Stimulated activated CD8-positive, alpha-beta memory T cell treated with anti-CD3 and anti-CD28 coated beads, Interleukin-12 subunit alpha, Interleukin-12 subunit beta, amount 100 ng/mL, for 1 hour (primary cell): ENCODE data around the gene FHIT.

Source experiments
- DNase-seq: peaks from one replicate; pipeline ENCODE4 v3.0.0-alpha.2; 2020; ENCODE audit warnings: low read depth

FHIT gene

DNA sequence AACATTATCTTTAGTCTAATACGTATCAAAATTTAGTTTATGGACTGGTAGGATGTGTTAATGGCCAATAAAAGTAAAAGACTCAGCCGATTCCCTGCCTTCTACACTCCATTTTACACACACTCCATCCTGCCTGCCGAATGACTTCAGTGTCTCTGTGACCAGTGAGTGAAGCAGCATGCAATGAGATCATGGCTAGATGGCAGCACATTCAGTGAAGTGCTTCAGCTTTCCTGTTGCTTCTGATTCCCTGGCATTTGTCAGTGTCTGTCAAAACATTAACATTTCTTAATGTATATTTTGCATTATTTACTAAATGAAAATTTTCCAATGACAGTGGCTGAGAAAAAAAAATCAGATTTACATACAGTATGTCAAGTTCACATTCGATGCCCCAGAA, 412.0 kb downstream of the FHIT start:
- no peak for DNase-seq

DNA sequence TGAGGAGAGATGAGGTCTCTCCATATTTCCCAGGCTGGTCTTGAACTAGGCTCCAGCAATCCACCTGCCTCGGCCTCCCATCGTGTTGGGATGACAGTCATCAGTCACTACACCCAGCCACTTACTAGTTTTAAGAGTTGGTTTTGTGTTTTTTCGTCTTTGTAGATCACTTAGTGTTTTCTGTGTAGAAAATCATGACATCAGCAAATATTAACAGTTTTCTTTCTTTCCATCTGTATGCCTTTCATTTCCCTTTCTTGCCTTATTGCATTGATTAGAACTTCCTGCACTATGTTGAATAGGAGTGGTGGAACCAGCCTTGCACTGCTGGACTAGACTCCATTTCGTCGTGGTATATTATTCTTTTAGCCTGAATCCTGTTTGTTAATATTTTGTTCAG, 415.5 kb downstream of the FHIT start:
- no peak for DNase-seq

DNA sequence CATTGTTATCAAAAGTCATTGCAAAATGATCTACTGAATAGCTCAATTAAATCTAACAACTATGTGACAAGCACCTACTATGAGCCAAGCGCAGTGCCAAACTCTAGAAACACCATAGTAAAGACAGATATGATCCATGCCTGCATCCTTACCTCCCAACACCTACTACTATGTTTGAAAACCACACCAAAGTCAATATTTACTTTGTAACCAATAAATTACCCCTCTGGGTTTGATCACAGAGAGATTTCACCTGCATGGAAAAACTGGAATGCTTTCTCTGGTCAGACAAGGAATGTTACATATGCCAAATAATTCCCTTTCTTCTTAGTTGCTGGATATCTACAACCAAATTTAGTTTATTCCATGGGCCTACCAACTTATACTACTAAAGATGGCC, 422.2 kb downstream of the FHIT start:
- no peak for DNase-seq

DNA sequence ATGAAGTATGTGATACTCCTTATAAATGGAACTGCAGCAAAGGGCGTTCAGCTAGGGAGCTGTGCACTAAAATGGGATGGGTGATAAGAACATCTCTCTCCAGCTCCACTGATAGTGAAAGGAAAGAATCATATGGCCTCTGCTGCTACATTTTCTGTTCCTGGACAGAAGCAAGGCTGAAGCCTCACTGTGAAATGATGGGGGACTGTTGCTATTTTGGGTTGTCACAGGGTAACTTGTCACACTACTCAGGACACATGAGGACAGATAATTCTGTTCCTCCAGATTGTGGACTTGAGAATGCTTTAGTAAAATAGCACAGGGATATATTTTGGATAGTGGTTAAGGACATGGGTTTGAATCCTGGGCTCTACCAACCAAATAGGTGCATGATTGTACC, 423.6 kb downstream of the FHIT start:
- DNase-seq, result no peak

DNA sequence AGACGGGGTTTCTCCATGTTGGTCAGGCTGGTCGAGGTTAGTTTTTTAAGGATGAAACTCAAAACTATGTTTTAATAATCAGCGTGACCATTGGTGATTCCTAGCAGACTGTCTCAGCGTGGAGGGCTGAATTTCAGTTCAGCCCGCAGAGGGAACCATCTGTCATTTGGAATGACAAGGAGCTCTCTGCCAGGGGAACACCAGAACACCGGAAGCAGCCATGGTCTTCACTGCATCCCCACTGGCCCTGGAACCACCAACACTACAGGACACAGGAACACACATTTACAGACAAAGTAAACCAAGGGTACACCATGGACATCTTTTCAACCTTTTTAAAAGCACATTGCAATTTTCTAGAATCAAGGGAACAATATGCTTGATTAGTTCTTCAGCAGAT, 424.7 kb downstream of the FHIT start:
- no peak for DNase-seq

DNA sequence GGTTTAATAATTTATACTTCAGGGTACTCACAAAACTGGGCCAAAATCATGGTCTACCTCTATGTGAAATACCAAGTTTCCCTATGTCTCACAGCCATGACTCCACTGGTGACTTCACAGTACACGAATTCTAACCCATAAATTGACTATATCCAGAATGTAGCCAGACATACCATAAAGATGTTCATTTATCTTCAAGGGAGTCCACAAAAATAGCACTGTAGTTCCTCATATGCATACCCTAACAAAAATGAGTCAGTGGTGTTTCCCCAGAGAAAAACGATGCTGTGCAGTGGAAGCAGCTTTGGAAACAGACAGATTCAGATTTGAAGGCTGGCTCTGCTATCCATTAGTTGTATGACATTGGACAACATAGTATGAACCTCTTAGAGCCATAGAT, 438.8 kb downstream of the FHIT start:
- DNase-seq, result no peak

DNA sequence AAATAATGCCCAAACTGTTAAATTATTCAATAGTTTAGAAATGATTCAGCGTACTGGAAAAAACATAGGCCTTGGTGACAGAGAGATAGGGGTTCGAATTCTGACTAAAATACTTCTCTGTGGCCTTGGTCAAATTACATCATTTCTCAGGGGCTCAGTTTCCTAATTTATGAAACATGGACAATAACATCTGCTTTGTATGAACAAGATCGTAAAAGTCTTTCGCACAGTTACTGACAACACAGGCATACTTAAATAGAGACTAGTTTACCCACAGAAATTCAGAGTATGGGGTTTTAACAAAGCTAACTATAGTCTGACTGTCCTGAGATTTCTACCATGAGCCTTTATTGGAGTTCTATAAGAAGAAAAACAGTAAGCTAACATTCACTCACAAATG, 440.4 kb downstream of the FHIT start:
- no peak for DNase-seq

DNA sequence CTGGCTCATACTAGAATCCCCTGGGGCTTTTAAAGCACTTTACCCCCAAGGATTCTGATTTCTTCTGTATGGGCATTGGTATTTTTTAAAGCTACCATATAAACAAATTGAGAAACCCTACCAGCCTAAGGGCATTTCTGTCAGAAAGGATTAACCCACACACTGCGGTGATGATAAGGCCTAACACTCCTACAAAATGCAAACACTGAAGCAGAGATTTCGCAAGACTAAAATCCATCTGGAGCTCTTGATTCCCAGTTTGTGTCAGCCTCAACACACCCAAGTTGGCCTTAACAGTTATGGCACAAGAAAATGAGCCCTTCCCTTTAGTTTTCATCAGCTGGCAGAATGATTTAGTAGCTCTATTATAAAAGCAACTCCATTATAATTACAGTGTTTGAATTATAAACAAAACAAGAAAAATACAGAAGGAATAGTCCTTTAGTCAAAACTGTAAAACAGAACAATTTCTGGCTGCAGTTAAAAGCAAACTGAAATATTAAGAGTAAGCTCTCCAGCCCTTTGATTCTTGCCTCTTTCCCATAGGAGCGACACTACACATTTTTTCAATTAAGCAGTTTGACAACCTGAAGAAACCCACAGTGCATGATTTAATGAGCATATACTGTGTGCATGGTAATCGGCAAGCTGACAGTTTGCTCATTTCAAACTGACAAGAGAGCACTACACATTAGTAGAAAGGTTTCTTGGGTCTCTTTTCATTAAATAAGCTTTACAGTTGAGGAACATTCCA, 441.2 kb downstream of the FHIT start:
- DNase-seq, result no peak

DNA sequence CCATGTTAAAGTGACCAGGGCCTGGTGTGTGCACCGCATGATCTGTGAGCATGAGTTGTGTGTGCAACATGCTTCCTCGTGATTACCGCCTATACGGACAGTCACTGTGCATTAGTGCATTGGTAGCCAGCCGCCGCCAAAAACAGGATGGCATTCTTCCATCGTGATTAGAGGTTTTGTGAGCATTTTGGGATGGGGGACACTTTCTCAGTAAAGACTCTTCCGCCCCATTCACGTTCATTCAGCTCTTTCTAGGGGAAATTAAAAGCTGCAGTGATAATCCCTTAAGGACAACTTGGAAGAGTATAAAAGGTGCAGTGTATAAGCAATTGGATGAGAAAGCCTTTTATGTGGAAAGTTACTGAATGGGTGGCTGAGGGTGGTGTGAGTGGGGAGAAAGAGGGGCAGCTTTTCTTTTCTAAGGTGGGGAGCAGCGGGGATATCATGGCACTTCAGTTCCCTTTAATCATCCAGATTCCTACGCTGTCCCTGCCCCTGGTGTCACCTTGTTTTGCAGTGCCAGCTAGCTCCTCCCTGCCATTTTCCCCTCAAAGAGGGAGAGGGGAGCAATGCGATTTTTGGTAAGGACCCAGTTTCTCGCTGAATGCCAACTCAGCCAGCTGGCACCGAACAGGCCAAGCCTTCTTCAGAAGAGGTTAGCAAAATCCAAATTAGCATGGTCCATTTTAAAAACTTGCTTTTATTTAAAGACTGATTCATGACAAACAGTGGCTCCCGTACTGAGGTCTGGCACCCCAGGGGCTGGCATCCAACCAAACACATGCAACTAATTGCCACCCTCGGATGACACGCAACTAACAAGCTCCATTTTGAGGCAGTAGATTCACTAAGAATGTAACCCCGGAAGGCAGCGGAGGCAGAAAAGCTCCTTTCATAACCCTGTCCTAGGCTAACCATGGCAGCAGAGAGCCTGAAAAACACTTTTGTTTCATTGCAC, 447.8 kb downstream of the FHIT start:
- DNase-seq, result no peak

DNA sequence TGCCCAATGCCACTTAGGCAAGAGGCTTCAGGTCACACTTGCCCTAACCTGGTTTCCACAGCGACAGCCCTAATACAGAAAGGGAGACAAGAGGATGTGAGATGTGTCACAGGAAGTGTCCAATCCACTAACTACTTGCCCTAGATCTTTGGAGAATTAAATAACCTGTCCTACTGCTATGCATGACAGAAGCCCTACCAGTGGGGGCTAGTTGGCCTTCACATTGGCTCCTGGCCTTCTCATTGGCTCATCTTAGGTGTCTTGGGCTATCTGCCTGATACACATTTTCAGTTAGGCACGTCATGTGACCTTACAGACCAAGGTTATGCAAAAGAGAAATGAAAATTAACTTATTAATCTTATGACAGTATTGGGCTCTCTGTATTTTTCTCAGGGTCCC, 449.9 kb downstream of the FHIT start:
- DNase-seq, result no peak

DNA sequence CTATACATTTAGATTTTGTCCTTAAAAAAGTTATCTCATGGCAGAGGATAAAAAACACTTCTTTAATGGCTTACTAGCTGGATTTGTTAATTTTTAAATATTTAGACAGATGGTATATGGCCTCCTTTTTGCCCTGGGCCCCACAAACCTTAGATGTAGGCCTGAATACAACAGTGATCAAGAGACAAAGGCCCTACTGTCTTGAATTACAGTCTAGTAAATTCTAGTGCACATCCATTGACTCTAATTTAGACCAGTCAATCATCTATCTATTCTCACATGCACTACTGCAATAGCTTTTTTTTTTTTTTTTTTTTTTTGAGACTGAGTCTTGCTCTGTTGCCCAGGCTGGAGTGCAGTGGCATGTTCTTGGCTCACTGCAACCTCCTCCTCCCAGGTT, 452.8 kb downstream of the FHIT start:
- no peak for DNase-seq

DNA sequence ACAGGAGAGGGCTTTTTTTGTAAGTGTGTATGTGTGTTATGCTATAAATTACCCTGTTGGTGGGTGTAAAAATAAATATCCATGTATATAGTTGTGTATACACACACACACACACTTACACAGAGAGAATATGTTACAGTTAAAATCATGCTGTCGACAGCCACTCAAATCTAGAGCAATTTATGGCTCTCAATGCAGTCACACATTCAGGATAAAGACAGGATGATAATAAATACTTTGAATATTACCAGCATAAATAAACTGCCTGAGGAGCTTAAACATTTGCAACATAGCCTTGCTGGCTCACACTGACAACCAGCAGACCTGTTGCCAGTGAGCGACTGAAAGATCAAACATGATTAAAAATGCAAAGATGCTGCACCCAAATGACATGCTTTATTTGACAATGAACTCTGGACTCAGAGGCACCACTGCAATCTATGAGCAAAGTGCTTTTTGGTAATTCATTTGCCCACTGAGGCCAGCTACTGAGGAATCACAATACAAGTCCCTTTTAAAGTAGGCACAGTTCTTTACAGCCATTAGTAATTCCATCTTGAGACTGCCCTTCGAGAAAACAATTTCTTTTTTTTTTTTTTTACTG, 458.9 kb downstream of the FHIT start:
- no peak for DNase-seq

DNA sequence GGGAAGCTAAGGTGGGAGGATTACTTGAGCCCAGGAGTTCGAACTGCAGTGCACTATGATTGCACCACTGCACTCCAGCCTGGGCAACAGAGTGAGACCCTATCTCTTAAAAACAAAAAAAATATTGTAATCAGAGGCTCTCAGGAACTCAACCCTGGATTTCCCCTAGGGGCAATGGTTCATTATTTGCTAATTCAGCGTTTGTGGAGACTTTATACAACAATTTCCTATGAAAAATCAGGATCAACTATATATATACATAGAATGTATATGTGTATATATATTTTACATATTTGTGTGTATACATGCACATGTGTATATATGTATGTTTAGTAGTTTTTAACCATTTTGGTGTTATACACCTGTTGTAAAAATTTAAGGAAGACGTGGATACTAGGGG, 463.1 kb downstream of the FHIT start:
- no peak for DNase-seq

DNA sequence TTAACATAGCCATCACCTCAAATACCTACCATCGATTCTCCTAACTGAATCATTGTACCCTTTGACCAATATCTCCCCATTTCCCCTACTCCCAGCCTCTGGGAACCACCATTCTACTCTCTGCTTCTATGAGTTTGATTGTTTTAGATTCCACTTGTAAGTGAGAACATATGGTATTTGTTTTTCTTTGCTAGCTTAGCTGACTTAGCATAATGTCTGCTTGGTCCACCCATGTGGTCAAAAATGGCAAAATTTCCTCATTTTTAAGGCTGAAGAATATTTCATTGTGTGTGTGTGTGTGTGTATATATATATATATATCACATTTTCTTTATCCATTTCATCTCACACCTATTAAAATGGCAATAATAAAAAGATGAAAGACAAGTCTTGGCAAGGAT, 469.3 kb downstream of the FHIT start:
- no peak for DNase-seq

DNA sequence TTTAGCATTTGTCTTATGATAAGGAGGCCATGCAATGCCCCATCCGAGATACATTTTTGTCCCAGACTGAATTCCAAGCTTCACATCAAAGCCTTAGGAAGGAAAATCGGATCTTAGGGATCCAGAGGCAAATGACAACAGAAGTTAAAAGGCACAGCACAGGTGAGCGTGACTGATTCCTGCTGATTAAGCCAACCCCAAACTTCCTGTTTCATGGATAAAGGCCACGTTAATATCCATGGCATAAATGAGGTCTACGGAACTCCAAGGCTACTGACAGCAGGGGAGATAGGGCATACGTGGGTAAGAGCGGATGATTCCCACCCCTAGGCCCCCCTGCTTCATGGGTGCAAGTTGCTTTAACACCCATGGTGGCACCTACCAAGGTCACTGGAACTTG, 471.6 kb downstream of the FHIT start:
- no peak for DNase-seq

DNA sequence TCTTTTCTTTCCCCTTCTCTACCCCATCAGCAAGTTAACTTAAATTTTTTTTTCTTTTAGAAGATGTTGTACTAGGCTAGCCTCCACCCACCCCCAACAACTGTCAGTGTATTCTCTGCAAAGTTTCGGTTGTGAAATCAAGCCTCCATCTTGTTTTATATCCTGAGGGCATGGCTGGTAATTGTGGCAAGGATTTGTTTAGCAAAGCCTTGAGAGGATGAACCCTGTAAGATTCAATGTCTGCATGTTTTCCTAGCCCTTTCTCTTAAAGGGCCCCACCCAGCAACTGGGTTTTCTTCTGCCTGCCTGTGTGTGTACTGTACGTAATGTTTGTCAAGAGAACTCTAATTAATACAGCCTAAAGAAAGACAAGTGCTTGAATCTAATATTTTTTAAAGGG, 475.3 kb downstream of the FHIT start:
- DNase-seq, result no peak

DNA sequence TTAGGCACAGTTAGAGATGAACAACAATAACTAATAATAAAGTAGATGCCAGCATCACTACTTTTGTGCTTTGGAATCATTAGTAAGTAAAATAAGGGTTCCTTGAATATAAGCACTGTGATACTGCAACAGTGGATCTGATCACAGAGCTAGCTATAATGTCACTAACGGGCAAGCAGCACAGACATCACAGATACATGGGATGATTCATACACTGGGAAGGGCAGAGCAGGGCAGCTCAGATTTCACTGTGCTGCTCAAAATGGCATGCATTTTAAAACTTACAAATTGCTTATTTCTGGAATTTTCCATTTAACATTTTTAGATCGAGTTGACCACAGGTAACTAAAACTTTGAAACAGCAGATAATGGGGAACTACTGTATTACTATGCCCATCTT, 476.6 kb downstream of the FHIT start:
- DNase-seq, result no peak

DNA sequence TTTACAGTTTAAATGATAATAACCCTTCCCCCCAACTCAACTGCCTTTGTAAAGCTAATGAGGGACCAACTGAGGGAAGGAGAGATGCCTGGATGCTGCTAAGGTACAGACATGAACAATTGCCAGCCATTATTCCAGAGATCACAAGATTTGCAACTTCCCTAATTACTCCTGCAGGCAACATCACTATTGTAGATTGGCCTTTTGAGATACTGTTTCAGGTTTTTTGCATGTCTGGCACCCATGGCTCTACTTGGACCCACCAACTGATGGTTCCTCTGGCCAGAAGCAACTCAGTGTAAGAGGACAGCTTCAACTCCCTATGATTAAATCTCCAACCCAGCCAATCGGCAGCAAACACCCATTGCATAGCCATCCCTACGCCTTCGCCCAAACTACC, 478.7 kb downstream of the FHIT start:
- no peak for DNase-seq

DNA sequence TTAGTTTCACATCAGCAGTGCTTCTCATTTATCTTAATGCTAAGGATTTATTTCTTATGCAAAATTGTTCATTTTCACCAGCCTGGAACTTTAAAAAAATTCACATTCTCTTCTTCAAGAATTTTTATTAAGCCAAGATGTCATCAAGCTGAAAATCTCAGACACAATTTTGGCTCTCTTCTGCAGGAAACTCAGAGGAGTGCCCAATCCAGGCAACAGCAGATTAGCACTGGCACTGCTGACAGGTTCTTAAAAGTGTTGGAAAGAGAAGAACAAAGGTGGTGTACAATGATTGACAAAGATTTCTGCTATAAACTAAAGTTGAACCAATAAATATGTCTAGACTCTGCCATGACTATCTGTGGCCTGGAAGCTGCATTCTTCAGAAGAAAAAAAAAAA, 479.5 kb downstream of the FHIT start:
- DNase-seq, result no peak

DNA sequence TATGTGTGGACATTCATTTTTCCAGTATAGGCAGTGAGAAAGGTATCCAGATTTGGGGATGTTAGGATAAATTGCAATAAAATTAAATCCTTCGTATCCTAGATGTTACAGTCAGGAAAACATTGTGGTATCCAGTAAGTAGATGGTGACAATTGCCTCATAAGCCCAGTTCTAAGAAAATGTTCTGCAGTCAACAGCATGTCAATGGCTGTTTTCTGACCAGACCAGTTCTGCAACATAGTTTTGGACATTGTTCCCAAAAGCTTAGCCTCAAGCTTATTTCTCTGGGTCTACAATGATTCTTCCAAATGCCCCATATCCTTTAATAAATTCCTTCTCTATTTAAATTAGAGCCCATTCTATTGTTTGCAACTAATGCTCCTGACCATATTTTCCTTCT, 480.7 kb downstream of the FHIT start:
- DNase-seq, result no peak

DNA sequence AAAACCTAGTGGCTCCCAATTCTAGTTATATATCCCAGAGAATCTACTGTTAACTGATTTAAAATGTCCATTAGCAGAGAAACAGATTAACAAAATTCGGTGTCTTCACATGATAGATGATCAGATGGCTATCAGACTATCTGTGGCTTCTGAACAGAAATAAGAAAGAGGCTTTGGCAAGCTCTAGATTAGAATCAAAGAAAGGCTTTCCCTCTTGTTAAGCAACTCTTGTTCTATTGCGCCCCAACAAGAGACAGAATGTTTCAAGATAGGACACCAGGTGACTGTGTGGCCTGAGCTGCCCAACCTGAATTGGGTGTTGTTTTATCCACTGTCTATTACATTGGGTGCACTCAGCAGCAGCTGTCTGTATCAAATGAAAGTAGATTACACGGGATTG, 483.7 kb downstream of the FHIT start:
- DNase-seq, result no peak

DNA sequence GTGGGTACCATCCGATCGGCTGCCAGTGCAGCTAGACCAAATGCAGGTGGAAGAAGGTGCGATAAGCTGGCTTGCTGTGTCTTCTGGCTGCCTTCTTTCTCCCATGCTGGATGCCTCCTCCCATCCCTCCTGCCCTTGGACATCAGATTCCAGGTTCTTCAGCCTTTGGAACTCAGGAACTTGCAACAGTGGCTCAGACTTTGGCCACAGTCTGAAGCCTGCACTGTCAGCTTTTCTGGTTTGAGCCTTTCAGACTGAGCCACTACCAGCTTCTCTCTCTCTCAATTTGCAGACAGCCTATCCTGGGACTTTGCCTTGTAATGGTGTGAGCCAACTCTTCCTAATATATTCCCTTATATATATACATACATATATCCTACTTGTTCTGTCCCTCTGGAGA, 485.5 kb downstream of the FHIT start:
- no peak for DNase-seq

DNA sequence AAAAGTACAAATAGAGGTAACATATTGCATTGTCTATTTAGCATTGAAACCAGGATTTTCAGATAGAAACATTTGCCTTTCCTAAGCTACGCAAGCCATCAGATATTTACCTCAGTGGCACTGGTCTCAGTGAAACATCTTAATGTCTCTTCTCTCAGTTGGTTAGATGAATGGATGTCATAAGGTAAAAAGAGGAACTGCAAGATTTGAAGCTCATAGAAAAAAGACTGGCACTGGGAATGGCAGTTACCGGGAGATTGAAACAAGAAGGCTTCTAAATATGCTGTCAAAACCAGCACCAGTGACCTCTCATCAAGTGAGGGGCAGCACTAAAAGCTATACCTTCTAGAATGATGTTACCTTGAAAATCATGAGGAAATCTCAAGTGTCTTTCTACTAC, 486.4 kb downstream of the FHIT start:
- no peak for DNase-seq
